HG03378 (cell line): ENCODE data around the gene ZBTB33.

Source experiments
- ATAC-seq: cut with Tn5 transposase; IDR thresholded peaks from one replicate; pipeline ENCODE4 v1.9.1; 2021; ENCODE audit warnings: mild to moderate bottlenecking, moderate library complexity; ENCODE audit not compliant: unreplicated experiment

The ZBTB33 gene

DNA sequence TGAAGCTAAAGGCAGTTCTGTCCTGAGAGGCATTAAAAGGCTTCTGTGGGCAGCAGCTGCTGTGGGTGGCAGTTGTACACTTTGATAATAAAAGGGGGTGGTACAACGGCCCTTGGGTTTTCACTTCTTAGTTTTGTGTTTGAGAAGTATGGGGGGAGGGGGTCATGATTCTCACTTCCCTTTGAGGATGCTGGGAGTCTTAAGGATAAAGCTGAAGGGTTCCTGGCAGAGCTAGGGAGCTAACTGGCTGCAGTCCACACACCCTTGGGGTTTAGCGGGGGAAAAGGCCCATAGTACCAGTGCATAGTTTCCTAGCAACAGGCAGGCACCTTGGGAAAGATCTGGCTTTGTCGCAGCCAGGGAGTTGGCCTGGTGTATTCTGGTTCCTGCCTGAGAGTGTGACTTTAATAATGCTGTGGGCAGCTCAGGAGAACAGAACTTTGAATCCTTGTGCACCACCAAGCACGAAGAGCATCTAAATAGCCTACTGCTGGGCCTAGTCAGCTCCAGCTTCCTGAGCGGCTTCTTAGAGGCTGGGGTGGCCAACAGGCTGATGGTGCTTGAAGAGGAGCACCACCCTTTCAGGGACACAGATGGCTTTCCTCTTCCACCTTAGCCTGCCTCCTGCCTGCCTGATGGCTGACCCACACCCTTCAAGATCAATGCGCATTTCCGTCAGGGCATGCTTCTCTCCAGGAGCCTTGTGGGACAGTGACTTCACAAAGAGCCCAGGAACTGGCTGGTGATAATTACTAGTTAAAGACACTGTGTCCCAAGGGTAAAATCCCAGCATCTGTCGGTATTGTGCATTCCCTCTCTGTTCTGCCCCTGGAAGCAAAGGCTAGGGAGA lies 12.5 kb downstream of the ZBTB33 start:
- ATAC-seq, result no peak

DNA sequence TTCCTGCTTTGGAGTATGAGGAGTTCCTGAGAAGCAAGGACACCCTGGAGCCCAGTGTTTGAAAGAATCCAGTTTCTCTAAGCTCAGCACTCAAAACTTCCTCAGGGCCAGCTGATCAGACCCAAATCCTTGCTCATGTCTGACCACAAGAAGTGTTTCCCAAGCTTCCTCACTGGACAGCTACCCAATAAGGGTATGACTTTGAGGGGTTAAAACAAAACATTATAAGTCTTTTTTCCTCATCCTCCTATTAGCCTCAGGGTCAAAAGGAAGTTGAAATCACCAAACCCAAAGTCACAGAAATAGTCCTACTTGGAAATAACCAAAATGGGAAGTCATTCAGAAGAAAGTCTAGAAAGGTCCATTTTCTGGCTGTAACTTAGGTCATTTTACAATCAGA lies 13.7 kb downstream of the ZBTB33 start:
- no peak for ATAC-seq

DNA sequence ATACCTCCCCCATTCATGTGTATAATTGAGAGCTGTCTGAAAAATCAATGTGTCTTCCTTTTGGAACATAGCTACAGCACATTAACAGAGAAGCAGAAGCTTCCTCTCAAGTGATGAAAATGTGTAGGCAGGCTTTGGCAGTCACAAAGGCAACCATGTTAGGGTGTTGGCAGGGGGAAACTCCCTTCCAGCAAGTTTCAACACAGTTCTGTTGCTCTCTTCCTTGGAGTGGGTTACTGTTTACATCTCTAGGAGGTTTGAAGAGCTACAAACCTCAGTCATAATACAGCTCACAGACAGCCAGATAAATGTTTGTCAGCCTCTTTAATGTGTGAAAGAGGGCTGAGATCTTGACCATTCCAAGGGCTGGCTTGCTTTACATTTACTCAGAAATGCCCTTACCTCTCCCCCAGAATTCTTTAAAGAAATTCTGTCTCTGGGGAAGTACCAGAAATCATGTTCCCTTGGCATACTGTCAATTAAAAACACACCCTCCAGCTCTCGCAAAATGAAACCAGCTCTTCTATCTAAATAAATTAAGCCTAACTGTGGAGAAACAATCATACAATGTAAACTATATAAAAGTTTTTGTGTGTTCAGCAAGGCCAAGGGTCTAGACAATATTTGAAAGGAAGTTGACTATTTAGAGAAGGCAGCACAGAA lies 18.9 kb downstream of the ZBTB33 start:
- no peak for ATAC-seq

DNA sequence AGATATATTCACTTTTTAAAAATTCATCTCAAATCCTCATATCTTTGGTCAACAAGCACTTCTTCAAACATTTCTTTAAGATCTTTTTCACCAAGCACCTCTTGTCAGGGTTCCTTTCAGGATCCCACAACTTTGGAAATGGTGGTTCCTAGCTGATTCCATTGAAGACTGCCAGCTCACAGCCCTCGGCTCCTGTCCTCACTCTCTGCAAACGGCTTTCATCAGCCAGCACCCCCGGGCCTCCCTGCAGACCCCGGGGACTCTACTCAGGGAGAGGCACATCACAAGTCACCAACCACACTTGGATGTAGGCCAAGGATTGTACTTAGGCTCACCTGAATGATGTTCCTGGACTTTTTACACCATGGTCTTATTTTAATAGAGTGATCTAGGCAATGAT lies 20.0 kb downstream of the ZBTB33 start:
- ATAC-seq, result no peak

DNA sequence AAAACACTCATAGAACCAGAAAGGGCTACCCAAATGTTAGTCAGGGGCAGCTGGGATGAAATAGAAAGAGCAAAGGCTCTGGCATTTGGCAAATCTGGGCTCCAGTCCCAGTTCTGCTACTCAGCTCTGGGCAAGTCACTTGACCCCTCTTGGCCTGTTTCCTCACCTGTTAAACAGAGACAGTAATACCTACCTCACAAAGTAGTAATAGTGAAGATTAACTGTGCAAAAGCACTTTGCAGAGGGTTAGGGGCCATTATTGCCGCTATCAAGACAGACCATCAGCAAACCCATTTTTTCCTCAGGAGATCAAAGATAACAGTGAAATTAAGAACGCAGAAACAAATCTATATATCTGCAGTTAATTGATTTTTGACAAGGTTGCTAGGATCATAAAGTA lies 20.6 kb downstream of the ZBTB33 start:
- no peak for ATAC-seq

DNA sequence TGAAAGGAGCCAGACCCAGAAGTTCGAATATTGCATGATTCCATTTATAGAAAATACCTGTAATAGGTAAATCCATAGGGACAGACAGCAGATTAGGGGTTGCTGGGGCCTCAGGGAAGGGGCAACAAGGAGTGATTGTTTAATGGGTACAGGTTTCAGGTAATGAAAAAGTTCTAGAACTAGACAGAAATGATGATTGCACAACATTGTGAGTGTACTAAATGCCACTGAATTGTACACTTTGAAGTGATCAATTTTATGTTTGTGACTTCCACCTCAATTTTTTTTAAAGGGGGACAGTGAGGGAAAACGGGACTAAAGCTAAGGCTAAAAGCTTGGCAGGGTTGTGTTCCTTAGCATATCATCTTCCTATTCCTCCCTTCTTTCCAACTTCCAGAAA lies 23.5 kb downstream of the ZBTB33 start:
- ATAC-seq, result no peak

DNA sequence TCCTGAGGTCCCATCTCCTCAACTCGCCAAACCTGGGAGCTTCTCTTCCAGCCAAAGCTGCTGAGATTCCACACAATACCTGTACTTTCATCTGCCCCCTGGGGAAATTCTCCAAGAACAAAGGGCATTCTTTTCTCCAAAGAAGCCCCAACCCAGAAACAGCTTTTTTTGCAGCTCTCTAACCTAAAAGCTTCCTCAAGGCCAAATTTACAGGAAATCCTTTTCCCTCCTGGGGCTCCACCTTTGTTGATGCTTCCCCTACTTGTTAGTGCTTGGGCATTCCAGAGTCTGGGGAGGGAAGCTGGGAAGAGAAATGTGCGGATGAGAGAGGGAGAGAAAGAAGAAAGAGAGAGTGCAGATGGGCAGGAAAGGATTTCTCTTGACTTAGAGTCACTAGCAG lies 24.3 kb downstream of the ZBTB33 start:
- no peak for ATAC-seq

DNA sequence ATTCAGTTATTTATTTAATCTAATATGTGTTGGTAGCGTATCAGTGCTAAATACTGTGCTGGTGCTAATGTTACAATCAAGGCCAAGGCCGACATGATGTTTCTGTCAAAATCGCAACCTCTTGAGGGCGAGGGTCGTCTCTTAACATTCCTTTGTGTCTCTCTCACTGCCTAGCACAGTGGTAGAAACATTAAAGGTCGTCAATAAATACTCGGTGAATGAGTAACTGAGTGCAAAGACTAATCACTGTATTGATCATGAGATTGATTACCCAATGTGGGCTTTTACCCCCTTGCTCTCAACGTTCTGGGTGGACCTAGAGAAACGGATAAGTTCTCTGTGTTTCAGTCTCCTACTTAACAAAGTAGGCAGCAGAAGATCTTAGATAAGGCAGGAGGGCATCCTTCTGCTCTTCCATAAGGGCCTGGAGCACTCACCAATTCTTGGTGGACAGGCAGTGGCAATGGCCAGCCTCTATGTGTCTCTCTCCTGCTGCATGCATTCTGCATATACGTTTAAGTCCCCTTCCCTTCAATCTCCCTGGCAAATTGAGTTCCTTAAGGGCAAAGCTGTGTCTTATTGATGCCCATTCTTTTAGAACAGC lies 30.5 kb downstream of the ZBTB33 start:
- ATAC-seq, result no peak

DNA sequence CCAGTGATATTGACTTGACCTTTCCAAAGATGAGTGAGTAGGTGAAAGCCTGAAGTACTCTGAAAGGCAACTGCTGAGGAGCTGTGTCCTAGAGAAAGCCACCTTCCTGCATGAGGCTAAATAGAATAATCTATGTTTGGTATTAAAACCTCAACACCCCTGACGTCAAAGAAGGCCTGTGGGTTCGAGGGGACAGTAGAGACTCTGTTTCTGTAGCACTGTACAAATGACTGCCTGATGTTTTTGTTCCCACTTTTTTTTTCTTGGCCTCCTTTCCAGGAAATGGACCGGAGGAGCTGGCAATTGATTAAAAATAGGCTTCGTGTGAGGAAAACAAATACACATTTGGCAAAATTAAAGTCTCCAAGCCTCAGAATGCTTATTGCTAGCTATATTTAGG lies 31.1 kb downstream of the ZBTB33 start:
- no peak for ATAC-seq

DNA sequence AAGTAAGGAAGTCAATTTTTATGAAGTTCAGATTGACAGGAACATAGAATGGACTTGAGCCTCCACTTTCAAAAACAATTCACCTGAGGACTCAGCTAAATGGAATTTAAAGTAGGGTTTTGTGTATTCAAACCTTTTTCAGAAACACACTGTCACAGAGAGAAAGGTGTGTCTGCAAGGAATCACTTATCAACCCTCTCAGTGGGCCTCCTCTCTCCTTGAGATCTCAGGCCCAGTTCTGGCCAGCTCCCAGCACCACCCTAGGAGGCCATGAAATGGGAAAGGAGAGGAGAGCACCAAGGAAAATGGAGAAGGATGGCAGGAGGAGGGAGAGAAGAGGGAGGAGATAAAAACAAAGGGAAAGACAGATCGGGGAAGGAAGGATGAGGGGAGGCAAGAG lies 32.1 kb downstream of the ZBTB33 start:
- ATAC-seq, result no peak

DNA sequence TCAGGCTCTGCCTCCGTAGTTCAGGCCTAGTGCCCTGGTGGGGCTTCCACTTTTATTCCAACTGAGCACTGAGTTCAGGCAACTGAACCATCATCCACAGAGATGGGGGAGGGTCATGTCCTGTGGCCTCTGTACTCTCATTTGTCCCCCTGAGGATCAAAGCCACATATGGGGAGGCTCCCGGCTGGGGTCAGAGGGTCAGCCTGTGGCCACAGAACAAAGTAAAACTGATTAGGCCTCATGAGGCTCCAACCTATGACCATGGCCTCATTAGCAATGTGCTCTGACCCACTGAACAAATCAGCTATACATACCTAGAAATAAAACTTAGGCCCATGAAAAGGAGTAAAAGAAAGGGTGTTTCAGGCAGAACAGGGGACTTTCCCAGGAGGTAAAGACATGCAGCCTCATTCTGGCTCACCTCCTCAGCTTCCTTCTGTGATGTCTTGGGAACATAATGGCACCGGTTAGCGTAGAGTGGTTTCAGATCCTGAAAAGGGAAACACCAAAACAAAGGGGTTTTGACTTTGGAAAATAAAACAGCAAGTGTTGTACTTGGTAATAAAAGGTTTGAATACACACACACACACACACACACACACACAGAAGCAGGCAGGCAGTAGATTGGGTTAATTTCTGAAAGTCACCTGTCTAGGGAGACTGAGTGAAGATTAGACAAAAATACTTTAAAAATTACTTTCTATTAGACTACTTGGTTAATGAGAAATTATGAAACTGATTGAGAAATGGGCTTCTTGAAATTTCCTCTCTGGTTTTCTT lies 36.3 kb downstream of the ZBTB33 start:
- ATAC-seq, result peak; percentile 34

DNA sequence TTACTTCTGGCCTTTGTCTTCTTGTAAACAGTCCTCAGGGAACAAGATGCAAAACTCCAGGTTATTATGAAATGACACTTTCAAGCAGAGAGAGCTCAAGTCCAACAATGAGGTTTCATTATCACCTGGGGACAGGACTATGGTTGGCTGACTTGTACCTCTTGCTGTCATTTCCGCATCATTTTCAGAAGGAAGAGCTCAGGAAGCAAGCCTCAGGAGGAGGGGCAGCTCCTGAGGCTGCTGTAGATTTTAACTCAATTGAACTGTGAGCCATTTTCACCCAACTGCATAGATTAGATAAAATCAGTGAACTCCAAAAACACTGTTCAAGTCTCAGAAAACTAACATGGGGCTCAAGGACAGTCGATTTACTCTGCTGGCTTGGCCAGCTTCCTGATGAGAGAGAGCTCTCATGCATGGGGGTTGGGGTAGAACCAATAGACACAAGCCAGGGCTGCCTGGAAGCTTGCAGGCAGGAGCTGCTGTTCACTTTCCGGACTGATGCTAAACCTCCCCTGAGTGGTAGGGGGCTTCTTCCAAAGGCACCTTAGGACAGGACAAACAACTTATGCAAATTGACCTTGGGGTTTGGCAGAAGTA lies 37.0 kb downstream of the ZBTB33 start:
- ATAC-seq, result peak; percentile 76

DNA sequence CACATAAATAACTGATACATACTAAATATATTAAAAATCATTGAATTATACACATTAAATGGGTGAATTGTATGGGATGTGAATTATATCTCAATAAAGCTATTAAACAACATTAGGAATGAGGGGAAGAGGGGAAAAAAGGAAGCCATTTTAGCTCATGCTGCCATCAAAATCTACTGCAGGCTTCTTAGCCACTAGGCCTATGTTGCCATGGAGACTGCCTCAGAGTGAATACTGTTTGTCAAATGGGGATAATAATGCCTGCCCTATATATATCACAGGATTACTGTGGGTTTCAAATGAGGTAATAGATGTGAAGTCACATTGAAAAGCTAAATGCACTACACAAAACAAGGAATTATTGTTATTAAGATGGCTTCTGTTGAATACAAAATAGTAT lies 39.5 kb downstream of the ZBTB33 start:
- ATAC-seq, result no peak

DNA sequence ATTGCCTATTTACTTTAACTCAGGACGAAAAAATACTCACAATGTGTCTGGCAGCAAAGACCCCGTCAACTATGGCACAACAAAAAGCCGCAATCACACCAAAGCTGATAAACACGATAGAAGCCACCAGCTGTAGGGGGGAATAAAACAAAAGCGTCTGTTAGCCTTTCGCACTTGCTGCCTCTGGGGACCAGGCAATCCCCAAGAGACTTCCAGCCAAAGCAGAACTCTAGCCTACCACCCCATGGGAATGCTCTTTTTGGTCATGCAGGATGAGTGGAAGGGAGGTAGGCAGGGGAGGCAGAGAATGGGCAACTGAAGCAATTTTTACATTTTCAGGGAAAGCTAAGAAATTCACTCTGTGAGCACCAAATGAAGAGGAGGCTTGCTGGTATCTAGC lies 40.6 kb downstream of the ZBTB33 start:
- no peak for ATAC-seq

DNA sequence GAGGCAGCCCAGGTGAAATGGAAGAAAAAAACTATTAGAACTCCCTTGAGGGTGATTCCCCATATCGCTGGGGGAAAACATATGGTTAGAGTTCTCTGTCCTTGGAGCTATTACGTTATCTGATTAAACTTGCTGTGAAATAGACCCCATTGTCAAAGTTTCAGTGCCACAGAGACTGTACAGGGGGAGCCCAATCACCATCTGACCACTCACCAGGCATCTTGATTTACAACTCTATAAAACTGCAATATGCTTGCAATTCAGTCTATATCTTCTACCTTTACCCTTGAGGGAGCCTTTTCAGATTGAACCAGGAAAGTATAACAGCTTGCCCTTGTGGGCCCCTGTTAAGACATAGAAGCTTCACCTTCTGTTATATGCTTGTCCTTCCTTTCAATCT lies 42.4 kb downstream of the ZBTB33 start:
- no peak for ATAC-seq

DNA sequence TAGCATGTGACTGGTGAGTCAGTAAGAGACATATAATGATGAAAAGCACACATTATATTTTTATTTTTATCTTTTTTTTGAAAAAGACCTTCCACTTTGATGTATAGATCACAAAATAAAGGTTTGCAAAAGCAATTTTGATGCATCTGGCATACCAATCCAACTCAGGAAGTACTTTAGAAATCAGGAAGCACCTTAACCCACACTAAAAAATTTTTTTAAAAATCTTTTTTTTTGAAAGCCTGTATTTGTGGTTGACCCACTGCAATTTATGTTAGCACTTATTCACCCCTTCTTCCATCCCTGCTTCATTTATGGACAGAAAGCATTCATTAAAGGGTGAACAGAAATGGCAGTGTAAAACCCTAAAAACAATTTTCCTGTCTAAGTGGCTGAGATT lies 44.0 kb downstream of the ZBTB33 start:
- no peak for ATAC-seq

DNA sequence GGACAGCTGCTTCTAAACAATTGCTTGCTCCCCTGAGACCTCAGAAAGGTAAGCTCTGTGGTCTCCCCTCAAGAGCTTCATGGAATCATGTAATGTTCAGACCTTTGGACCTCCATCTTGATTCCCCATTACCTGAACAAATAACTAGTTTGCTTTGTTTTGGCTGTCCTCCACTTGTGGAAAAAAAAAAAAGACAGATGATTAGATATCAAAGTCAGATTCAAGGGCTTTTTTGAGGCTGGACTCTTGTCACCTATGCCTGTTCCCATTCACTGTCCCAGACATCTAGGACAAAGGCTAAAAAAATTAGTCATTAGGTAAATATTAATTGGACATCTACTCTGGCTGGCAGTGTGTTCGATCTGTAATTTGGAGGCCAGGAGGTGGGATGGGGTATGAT lies 47.3 kb downstream of the ZBTB33 start:
- ATAC-seq, result no peak

DNA sequence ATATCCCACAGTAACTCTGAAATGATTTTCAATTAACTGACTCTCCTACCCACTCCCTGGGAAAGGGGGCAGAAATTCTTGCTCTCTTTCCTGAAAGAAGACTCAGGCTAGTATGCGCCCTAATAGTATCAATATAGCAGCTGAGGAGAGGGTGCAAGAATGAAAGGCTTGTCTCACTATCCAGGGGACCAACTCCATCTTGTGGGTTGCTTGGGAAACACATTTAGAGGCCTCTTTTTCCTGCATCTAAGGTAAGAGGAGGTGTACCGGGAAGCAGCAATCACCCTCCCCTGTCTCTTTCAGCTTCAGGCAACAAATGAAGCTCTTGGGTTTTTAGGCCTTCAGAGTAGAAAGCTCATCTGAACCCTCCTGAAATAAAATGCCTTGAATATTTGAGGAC lies 49.3 kb downstream of the ZBTB33 start:
- ATAC-seq, result no peak

DNA sequence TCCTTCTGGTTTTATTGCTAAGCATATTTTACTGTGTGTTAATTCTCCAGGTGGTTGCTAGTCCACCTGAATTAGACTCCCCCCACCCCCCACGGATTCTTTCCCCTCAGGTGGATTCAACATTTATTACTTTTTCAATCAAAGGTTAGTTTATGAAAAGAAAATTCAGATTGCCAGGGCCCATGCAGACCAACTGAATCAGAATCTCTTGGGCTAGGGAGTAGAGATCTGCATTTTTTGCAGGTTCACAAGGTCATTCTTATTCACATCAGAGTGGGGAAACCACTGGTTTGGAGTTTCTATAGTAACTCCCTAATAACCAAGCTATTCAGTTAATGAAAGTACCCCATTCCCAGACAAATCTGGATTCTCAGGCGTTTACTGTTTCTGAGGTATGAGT lies 50.9 kb downstream of the ZBTB33 start:
- no peak for ATAC-seq

DNA sequence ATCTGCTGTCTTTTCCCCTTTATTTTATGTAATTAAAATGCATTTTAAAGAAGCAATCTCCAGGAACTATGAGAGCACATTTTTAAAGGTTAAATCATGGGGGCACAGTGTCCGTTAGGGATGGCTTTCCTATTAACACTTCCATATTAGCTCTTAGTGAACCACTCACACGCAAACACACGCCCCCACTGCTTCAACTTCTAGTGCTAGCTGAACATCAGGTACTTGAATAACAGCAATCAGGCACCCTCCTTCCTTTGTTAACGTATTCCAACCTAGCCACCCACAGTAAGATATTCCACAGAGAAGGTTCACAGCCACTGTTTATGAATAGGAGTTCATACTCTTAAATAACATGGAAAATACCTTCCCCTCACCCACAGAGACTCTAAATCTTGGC lies 51.3 kb downstream of the ZBTB33 start:
- no peak for ATAC-seq

DNA sequence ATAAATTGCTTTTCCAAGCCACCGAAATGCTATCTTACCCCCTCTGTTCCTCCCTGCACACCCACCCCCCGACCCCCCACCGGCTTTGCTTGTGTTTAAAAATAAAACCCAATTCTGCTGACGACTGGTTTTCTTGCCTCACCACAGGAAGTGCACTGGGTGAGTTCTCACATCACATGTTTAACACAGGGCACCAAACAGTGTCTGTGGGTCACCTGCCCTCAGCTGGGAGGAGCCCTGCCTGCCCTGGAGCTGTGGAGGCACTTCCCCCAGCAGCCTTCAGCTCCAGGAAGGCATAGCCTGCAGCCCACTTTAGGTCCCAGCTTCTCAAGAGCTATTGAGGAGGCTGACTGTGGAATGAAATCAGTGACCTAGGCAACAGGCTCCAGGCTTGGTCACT lies 51.8 kb downstream of the ZBTB33 start:
- ATAC-seq, result peak; percentile 88
